ENCODE measurements around the gene FOXJ3. TPM values are rescaled to one million over a fixed set of nuclear protein-coding genes. Genes with fewer than 3 reads are reported as not detected.

Gene FOXJ3
- total RNA-seq, 1 donor from 2014 or later = 62.1 TPM

- peak; percentile 88 for DNase-seq (ENCODE audit: low spot score)
Observed at GRCh38 chr1:42146626-42147320, 188.3 kb downstream of the FOXJ3 start.

GRCh38 chr1:42145764-42146625, 189.0 kb downstream of the FOXJ3 start:
- no peak for DNase-seq (ENCODE audit: low spot score)

GRCh38 chr1:42145389-42145716, 189.7 kb downstream of the FOXJ3 start:
- no peak for DNase-seq (ENCODE audit: low spot score)

GRCh38 chr1:42144711-42145388, 190.2 kb downstream of the FOXJ3 start:
- peak; percentile 55 for DNase-seq (ENCODE audit: low spot score)

GRCh38 chr1:42143896-42144710, 190.9 kb downstream of the FOXJ3 start:
- DNase-seq (ENCODE audit: low spot score) = peak; percentile 35

- DNase-seq (ENCODE audit: low spot score) = no peak
Observed at GRCh38 chr1:42142894-42143675, 191.9 kb downstream of the FOXJ3 start.

GRCh38 chr1:42141978-42142377, 193.1 kb downstream of the FOXJ3 start:
- DNase-seq (ENCODE audit: low spot score) = no peak

DNA sequence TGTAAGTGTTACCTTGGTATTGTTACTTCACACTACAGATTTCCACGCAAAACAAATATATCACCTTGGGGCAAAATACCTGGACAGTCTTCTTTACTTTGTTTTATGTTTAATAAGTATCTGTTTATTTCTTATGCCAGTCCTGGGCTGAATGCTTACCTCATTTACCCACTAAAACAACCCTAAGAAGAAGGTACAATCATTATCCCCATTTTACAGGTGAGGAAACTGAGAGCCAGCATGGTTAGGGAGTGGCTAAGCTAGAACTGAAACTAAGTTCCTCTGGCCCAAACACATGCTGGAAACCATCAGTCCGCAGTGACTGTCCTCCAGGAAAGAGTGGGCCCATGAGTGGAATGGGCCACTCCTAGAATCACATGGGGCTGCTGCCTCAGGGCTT, 194.8 kb downstream of the FOXJ3 start:
- DNase-seq (ENCODE audit: low spot score) = no peak

DNA sequence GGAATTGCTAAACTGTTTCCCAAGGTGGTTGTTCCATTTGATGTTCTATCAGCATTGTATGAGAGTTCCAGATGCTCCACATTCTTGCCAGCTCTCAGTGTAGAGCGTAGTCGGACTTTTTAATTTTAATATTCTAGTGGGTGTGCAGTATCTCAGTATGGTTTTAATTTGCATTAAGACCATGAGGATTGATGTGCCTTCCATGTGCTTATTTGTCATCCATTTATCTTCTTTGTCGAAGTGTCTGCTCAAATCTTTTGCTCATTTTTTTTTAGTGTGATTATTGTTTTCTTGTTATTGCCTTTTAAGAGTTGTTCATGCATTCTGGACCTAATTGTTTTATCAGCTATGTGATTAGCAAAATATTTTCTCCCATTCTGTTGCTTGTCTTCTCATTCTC, 195.6 kb downstream of the FOXJ3 start:
- DNase-seq (ENCODE audit: low spot score) = no peak

DNA sequence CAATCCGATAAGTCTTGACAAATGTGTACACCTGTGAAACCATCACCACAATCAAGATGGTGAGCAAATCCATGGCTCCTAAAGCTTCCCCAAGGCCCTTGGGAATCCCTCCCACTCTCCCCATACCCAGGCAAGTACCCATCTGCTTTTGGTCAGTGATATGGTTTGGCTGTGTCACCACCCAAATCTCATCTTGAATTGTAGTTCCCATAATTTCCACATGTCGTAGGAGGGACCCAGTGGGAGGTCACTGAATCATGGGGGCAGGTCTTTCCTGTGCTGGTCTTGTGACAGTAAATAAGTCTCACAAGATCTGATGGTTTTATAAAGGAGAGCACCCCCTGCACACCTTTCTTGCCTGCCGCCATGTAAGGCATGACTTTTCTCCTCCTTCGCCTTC, 196.4 kb downstream of the FOXJ3 start:
- DNase-seq (ENCODE audit: low spot score) = no peak

DNA sequence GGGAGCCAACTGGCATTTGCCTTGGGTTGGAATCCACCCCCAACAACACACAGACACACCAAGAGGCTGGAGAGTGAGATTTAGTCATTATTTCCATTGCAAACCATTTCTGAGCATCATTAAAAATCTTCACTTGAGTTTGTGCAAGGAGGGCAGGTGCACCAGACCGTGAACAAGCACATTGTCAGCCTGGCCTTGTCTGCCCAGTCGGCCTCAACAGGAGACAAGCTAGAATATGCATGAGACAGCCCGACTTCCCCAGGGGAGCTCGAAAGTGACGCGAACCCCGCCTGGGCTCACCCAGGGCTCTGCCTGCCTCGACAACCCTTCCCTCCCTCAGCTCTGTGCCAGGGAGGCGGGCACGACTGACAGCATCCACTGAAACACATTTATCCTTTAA, 197.3 kb downstream of the FOXJ3 start:
- DNase-seq (ENCODE audit: low spot score) = no peak

DNA sequence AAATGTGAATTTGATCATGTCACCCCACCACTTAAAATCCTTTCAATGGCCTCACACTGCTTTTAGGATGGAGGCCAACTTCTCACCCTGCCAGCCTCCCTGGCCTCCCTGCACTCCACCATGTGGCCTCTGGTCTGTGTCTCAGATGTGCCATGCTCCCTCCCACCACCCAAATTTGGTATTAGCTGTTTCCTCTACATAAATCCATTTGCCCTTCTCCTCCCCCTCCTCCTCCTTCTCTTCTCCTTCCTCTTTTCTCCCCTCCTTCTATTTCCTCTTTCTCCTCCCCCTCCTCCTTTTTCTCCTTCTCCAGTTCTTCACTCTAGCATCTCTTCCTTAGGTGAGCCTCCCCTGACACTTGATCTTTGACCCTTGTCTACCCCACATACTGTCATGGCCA, 198.6 kb downstream of the FOXJ3 start:
- no peak for DNase-seq (ENCODE audit: low spot score)

DNA sequence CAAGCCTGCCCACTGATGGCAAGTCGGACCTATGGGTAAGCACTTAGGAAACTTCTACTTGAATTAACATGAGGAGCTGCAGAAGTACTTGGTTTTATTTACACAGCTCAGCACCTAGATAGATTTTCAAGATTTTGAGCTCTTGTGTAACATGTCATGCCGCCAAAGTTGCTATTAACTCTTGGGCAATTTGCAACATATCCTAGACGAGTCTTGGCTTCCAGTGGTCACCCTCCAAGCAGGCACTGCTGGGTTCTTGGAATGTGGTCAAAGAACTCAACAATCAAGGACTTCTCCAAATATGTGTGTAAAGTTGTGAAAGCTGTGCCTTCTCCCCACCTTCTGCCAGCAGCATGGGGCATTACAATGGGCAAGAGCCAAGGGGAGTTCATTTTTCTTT, 199.6 kb downstream of the FOXJ3 start:
- no peak for DNase-seq (ENCODE audit: low spot score)

- no peak for DNase-seq (ENCODE audit: low spot score)
Observed at GRCh38 chr1:42133809-42134526, 201.1 kb downstream of the FOXJ3 start.

- DNase-seq (ENCODE audit: low spot score) = no peak
Observed at GRCh38 chr1:42133390-42133789, 201.6 kb downstream of the FOXJ3 start.

DNA sequence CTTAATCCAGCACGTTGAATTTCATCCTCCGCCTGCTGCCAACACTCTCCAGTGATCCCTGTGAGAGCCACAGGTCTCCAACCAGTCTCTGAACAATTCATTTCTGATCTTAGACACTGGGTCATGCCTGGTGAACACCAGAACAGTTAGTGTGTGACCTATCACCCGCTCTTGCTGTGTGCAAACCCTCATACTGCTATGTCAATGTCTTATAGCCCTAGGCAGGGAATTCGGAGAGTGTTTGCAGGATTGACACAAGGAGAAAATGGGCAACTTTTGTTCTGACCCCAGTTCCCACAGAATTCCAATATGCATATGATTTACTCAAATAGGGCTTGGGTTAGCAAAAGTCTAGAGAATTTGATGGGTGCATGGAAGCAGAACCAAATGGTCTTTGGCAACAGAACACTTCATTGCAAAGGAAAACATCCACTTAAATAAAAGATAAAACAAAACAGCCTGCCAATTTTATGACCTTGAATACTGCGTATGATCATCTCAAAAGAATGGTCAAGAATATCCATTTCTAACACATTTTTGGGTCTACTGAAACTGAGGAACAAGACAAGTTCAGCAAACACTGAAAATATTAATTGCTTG, 204.9 kb downstream of the FOXJ3 start:
- DNase-seq (ENCODE audit: low spot score) = no peak

DNA sequence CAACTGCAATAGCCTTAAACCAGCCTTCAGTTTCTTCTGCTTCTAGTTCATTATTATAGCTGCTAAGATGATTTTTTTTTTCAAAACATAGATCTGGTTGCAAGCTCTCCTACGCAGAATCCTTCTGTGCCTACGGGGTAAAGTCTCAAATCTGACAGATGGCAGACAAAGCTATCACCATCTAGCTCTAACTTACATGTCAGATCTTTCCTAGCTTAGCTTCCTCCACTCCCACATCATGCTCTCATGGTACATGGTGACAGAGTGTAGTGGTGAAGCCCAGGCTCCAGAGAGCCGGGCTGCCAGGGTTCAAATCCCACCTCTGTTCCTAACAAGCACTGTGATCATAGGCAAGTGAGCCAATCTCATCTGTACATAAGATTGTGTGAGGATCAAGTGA, 206.1 kb downstream of the FOXJ3 start:
- DNase-seq (ENCODE audit: low spot score) = no peak

DNA sequence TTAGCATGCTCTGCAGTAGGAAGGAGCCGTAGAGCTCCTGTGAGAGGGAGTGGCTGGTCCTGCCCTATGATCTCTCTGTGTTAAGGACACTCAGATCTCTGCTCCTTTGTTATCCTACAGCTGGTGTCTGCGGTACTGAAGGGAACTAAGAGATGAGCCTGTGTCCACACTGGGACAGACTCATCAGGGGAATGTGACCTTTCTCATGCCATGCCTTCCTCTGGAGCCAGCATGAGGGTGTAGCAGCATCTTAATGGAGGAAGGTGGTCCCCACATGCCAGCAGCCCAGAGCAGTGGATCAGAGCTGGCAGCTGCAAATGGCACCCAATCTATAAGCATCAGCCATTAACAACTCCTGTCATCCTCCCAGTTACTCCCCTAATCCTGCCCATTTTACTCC, 206.5 kb downstream of the FOXJ3 start:
- DNase-seq (ENCODE audit: low spot score) = no peak

- no peak for DNase-seq (ENCODE audit: low spot score)
Observed at GRCh38 chr1:42127767-42128166, 207.3 kb downstream of the FOXJ3 start.
